Measurements from ENCODE around the gene PANK4. TPM values are rescaled to one million over a fixed set of nuclear protein-coding genes. Genes with fewer than 3 reads are reported as not detected.

PANK4 gene
- total RNA-seq, 1 donor from 2014 or later = 37.1 TPM

Other genes starting within 250 kb of the PANK4 start
- 3.6 TPM for gene MORN1, start 135.0 kb downstream of the PANK4 start, total RNA-seq
- 81.9 TPM for gene RER1, start 134.8 kb downstream of the PANK4 start, total RNA-seq
- gene PEX10, start 114.0 kb downstream of the PANK4 start, total RNA-seq = 18.1 TPM
- gene PLCH2, start 50.3 kb downstream of the PANK4 start, total RNA-seq = 0.11 TPM
- 2.0 TPM for gene HES5, start 3.7 kb upstream of the PANK4 start, total RNA-seq
- gene TNFRSF14, start 29.8 kb upstream of the PANK4 start, total RNA-seq = 13.8 TPM
- gene PRXL2B, start 60.2 kb upstream of the PANK4 start, total RNA-seq = 3.4 TPM
- not detected for gene MMEL1, start 106.4 kb upstream of the PANK4 start, total RNA-seq